Right ventricle myocardium superior (tissue), 1 donor: ENCODE results near the gene ZPR1. TPM values are rescaled to one million over a fixed set of nuclear protein-coding genes. Genes with fewer than 3 reads are reported as not detected.
"Not testable (repeated sequence)": the region's sequence is repeated elsewhere in the genome, so short reads cannot be mapped to it uniquely, and the experiment has no call there.

Experiments used
- ATAC-seq: fragments of 200-7000 bp; cut with Tn5 transposase; one replicate; pipeline ENCODE4 v1.9.1; 2020; ENCODE audit warnings: mild to moderate bottlenecking; ENCODE audit not compliant: poor library complexity
- DNase-seq: peaks from one replicate; pipeline ENCODE4 v3.0.0-alpha.2; 2020
- intact Hi-C: fragments of 100-400 bp; cut with DNase I; formaldehyde crosslinking; loops from one replicate; pipeline ENCODE4 v1.11.2; 2022
- total RNA-seq: library from RNA; stranded (reverse); fragmentation: NEBNext Ultra II Directional; extraction: Animal tissue kit (Norgen Biotek cat#: 25700); gene quantifications from one replicate; pipeline ENCODE4 v1.2.1, GENCODE V29; 2021
- donor health status: DM: no; HTN: yes; CAD: no; lungs with severe emphysema.

ZPR1 gene
- total RNA-seq, 1 donor from 2014 or later, result 15.9 TPM

DNA sequence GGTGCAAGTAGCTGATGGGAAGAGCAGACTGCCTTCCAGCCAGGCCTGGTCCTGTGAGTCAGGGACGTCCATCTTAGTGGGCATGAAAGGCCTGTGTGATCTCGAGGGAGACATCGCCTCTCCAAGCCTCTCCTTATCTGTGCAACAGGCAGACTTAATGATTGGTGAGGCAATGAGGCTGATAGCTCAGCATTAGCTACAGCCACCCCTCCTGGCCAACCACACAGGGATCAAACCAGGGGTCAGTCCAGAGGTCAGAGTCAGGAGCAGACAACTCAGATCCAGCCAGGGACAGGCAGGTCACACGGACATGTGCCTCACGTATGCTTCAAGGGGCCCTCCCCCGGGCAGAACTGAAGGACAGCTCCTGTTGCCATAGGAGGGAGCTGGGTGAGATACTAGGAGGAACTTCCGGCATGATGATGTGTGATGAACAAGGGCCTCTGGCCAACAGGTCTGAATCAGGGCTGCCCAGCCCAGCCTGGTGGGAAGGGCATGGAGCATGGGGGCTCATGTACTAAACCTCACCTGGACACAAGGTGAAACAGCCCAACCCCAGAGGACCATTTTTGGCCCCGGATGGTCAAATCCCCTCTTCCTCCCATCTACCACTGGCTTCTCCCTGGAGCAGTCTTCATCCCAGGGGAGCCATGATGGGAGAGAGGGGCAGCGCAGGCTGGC, 39.1 kb upstream of the ZPR1 start:
- DNase-seq, result no peak
- intact Hi-C loops, result no loop called here
- no peak for ATAC-seq

DNA sequence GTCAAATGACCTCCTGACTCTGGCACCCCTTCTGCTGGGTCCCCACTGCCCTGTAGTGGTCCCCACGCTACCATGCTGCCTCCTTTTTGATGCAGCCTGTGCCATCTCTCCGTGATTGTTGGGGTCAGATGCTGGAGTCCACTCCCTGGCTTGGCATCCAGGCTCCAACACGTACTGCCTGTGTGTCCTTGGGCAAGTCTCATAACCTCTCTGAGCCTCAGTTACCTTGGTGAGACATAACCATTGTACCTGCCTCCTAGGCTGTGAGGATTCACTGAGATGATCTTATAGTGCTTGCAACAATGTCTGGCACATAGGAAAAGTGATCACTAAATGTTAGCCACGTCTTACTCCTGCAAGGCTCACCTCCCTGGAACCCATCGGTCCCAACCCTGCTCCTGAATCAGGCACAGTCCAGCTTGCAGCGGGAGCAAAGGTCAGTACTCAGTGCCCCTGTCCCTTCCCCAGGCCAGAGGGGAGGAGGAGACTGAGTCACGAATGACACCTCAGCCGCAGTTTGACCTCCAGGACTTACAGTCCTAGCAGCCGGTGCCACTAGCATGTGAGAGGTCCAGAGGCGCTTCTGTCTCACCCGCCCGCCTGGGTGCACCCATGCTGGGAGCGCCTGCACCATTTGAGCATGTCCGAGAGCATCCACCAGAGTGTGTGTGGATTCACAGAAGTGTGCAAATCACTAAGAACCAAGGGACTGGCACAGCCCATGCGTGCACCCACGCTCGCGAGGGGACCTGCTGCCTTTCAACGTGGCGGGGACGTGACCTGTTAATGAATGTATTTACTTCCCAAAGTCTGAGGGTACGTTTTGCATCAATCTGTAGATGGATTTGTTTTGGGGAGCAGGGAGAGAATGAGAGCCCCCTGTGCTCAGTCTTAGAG, 38.3 kb upstream of the ZPR1 start:
- ATAC-seq, result no peak
- intact Hi-C loops, result no loop called here
- DNase-seq, result no peak

DNA sequence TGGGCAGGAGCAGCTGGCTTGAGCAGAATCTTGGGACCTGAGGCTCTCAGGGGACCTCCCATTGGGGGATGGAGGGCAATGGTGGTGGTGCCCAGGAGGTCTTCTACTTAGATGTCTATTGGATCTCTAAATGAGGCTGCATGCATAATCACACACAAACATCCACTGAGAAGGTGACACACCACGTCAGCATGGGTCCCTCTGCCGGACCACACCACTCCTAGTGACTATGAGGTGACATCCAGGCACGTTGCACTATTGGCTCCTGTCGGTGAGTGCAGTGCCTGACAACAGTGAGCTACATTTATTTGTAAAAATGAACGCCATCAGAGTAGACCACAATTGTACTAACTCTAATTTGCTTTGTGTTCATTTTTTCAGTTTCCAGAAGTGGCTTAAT, 37.6 kb upstream of the ZPR1 start:
- intact Hi-C loops, result no loop called here
- no peak for DNase-seq
- no peak for ATAC-seq

DNA sequence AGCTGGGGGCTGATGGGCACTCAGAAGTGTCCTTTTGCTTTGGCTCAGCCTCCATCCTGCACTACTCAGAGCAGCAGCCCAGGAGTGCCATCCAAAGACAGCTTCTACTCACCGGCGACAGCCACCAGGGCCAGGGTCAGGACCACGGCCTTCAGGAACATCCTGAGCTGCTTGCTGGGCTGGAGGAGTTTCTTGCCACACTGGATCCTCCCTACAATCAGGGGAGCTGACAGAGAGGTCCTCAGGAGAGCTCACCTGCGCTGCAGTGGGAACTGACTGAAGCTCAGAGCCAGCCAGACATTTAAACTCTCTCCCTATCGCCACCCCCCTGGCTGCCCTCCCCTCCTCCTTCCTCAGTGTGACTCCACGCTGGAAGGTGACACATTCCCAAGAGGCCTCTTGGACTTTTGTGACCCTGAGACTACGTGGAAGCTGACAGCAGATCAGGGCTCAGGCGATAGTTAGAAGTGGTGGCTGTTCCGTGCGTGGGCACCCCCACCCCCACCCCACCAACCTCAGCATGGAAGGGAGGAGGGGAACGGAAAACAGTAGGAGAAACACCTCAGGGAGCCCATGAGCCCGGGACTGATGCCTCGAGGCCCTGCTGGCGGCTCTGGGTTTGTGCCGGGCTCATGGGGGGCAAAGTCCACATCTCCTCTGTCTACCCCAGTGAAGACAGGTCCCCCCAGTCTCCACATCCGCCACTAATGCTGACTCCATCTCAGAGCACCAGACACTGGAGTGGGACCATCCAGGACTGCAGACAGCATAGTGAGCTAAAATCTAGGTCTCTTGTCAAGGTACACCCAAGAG, 35.4 kb upstream of the ZPR1 start, which contains the start of gene APOA4:
Gene APOA4 (minus strand): TSS at position 274 of the 813 bp plus-strand sequence. CDS start 113 bp downstream, at position 161.
- DNase-seq (no peak), ATAC-seq (no peak)
- intact Hi-C loops, result no loop called here

DNA sequence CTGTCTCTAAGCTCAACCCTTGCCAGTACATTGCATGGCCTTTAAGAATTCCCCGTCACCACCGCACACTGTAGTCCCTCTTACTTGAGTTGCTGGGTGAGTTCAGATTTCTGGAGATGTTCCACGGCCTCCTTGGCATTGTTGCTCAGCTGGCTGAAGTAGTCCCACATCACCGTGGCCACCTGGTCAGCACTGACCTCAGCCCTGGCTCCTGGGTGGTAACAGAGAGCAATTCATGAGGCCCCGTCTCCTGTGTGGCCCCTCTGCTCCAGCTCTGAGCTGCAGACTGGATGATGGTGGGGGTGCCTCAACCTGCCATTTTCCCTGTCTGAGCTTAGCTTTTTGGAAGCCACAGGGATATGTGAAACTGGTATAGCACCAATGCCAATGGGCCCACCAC, 34.8 kb upstream of the ZPR1 start:
- no peak for DNase-seq
- intact Hi-C loops, result no loop called here
- no peak for ATAC-seq

DNA sequence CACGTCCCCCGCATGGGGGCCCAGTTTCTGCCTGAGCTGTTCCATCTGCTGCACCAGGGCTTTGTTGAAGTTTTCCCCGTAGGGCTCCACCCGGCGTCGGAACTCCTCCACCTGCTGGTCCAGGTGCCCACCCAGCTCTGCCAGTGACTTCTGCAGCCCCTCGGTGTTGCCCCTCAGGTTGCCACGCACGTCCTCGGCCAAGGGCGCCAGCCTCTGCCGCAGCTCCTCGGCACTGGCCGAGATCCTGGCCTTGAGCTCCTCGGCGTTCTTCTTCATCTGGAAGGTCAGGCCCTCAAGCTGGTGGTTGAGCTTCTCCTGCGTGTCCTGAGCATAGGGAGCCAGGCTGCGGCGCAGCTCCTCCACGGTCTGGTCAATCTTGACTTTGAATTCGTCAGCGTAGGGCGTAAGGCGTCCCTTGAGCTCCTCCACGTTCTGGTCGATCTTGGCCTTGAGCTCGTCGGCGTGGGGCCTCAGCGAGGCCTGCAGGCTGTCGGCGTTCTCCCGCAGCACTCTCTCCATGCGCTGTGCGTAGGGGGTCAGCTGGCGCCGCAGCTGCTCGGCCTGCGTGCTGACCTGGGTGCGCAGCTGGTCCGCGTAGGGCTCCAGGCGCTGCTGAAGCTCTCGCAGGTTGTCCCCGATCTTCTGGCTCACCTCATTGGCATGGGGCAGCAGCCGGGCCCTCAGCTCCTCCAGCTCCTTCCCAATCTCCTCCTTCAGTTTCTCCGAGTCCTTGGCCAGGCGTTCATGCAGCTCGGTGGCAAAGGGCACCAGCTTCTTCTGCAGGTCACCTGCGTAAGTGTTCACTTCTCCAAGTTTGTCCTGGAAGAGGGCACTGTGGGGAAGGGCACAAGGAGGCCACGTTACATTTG, 33.5 kb upstream of the ZPR1 start:
- DNase-seq (no peak), ATAC-seq (no peak)
- intact Hi-C loops, result no loop called here

DNA sequence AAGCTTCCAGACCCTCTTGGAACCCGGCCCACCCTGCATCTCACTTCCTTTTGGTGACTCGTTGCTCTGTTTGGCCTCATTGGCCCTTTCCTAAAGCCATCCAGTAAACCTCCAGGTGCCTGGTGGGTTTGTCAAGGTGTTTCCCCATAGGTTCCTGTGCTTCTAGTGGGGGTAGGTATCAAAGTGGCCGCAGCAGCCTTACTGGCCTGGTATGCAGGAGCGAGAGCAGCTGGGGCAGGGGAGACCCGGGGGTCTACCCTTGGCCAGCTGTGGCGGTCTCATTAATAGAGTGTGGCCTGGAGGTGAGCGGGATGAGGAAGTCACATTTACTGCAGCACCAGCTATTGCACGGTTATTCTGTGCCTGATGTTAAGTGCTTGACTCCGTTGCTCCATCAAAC, 31.2 kb upstream of the ZPR1 start:
- ATAC-seq (no peak), DNase-seq (no peak)
- intact Hi-C loops, result no loop called here

DNA sequence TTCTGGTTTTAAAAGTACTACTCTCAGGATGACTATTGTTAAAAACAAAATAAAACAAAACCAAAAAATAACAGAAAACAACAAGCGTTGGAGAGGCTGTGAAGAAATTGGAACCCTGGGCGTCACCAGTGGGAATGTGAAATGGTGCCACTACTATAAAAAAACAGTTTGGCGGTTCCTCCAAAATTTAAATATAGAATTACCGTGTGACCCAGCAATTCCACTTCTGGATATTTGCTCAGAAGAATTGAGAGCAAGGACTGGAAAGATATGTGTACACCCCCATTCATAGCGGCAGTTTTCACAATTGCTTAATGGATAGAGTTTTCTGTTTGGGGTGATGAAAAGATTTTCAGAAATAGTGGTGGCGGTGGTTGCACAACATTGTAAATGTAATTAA, 26.7 kb upstream of the ZPR1 start:
- ATAC-seq (no peak), DNase-seq (no peak)
- intact Hi-C loops, result no loop called here

DNA sequence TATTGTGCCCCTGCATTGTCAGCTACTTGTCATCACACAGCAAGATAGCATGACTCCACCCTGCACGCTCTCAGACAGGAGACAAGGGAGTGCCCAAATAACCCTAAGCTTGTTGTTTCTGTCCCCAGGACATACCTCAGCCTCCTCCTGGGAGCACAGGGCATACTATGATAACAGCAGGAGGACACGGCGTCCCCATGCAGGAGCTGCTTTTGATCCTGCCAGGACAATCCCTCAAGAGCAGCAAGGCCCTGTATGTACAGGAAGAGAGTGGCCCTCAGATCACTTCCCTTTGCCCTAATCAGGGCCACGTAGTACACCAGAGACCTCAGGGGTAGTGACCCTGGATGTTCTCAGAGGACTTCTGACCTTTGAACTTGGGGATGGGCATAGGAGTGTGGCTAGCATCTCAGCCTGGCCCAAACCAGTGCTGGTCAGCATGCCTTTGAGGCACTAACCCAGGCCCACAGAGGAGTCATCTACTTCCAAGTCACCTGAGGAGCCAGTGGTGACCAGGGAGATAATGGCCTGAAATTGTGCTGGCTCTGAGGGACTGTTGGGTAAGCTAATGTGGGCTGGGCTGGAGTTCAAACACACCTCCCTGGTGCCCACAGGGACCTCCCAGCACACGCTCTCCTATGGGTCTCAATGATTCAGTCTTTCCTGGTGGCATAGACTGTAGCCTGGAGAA, 26.1 kb upstream of the ZPR1 start:
- intact Hi-C loops, result no loop called here
- no peak for DNase-seq
- ATAC-seq, result peak; percentile 63

DNA sequence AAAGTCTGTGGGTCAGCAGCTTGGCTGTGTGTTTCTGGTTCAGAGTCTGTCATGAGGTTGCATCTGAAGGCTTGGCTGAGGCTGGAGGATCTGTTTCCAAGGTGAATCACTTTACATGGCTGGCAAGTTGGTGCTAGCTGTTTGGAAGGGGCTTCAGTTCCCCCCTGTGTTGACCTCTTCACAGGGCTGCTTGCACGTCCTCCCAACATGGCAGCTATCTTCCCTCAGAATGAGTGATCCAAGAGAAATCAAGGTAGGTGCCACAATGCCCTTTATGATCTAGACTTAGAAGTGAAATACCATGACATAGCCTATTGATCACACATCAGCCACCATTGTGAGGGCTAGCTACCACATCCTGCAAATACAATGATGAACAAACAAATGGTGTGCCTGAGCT, 25.3 kb upstream of the ZPR1 start:
- DNase-seq (no peak), ATAC-seq (no peak)
- intact Hi-C loops, result no loop called here

DNA sequence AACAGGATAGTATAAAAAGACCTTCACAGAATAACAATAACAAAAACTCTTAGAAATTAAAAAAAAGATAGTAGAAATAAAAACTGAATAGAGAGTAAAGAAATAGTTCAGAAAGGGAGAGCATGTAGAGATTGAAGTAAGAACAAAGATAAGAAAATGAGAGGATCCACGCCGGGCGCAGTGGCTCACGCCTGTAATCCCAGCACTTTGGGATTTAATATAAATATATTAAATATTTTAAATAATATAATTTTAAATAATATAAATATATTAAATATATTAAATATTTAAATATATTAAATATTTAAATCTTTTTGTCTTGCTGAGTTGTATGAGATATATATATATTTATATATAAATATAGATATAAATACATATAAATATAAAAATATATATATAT, 24.3 kb upstream of the ZPR1 start:
- DNase-seq, result no peak
- ATAC-seq, result no peak
- intact Hi-C loops, result no loop called here

DNA sequence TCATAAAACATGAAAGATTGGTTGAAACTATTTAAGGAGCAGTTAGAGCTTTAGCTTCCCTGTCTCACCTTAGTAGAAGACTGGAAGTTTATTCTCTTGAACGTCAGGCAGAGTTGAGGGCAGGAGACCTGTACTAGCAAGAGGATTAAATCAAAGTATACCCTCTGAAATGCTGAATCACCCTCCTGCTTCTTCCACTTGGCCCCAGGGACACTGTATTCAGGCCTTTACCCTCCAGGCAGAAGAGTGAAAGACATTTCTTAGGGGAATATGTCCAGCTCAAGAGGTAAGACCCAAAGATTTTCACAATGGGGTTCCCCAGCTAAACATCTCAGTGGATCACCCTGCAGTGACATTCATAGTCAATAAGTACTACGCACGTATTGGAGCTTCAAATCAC, 23.4 kb upstream of the ZPR1 start:
- no peak for DNase-seq

DNA sequence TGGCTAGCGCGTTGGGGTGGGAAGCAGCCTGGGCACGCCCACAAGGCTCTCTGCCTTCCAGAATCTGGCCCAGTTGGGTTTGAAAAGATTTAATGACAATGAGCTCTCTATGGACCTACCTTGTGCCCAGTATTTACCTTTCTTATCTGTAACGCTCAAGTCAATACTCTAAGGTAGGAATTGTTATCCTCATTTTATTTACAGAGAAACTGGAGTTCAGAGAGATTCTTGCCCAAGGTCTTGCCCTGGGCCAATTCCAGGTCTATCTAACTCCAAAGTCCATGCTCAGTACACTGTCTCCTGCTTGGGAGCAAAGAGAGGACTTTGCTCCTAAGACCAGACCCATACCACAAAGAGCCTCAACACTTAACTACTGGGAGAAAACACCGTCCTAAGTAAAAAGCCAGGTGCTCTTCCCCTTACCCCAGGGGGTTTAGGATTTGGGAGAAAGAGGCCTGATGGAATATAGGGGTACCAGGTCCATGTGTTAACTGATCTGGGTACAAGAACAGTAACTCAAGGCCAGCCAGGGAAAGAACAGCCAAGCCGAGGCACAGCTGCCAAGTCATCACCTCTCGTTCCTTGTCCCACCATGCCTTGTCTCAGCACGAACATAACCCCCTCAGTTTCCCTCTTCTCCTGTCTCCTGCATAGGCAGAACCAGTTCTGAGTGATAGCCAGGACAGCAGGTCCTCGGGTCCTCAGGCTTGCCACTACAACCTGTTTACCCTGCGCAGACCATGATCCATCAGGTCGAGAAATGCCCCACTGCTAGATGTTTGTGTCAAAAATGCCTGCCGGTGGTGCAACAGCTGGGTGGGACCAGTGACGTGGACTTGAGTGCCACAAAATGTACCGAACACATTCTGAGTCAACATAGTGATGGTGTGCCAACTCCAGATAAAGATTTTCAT, 20.7 kb upstream of the ZPR1 start:
- intact Hi-C loops, result no loop called here
- DNase-seq (no peak), ATAC-seq (no peak)

More for the DNA sequence above, 23.4 kb upstream of the ZPR1 start:
- ATAC-seq, result no peak
- intact Hi-C loops, result no loop called here

DNA sequence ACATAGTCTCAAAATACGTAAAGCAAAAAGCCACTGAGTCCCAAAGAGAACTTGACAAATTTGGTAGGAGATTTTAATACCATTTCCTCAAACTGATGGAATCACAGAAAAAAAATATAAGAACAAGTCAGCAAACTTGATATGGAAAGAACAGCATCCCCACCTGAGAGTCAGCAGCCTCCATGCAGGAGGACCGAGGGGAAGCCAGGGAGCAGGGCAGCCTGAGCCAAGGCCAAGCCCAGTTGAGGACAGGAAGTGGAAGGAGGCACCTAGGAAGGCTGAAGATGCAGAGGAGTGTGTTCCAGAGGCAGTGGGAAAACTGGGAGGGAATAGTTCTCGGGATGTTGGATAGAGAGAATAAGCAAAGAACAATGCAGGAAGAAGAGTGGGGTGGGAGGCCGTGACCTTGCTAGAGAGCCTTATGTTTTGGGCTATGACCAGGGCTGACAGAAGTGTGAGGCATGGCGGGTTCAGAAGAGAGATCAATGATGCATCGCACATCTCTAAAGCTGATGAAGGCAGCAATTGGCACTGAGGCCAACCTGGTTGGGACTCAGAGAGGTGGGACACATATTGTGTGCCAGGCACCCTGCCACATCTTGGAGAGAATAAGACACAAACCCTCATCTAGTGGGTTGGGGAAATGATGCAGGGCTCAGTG, 19.9 kb upstream of the ZPR1 start:
- ATAC-seq, result no peak
- no peak for DNase-seq
- intact Hi-C loops, result no loop called here

DNA sequence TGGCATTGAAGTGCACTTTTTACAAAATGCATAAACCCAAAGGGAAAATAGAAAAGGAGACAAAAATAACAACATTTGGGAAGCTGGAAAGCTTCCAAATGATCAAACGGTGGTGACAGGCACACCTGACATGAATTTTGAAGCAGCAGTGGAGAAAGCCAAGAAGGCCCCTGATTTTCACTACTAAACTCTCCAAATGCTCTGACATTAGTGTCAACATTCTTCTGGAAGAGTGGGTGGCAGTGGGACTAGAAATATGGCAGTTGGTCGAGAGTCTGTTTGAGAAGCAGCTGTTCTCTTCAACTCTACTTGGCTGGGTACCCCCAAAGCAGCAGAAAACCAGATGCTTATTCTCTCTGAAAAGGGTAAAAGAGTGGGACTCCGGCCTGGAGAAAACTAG, 16.2 kb upstream of the ZPR1 start:
- intact Hi-C loops, result no loop called here
- no peak for ATAC-seq
- DNase-seq, result no peak

DNA sequence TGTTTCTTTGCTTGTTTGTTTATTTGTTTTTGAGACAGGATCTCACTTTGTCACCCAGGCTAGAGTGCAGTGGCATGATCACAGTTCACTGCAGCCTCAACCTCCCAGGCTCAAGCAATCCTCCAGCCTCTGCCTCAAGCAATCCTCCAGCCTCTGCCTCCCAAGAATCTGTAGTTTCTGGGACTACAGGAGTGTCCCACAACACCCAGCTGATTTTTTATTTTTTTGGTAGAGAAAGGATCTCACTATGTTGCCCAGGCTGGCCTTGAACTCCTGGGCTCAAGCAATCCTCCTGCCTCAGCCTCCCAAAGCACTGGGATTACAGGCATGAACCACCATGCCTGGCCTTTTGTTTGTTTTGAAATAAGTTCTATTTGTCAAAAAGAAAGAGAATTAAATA, 13.8 kb upstream of the ZPR1 start:
- DNase-seq, intact Hi-C loops, ATAC-seq: not testable (repeated sequence)
